Diencephalon (tissue), 1 donor: ENCODE results near the gene ARHGAP25. TPM values are rescaled to one million over a fixed set of nuclear protein-coding genes. Genes with fewer than 3 reads are reported as not detected.

ENCODE experiments used
- total RNA-seq: library from RNA; depleted of rRNA; stranded (reverse); fragments of >200 nt; gene quantifications from one replicate; pipeline ENCODE4 v1.2.3, GENCODE V29; 2014

Gene ARHGAP25
- 2.3 TPM for total RNA-seq

GRCh38 chr2:68734688-68735525 is at the start of gene ARHGAP25:
TSS of gene ARHGAP25 (plus strand) at chr2:68734811. CDS start at chr2:68735200, 389 bp downstream.

DNA sequence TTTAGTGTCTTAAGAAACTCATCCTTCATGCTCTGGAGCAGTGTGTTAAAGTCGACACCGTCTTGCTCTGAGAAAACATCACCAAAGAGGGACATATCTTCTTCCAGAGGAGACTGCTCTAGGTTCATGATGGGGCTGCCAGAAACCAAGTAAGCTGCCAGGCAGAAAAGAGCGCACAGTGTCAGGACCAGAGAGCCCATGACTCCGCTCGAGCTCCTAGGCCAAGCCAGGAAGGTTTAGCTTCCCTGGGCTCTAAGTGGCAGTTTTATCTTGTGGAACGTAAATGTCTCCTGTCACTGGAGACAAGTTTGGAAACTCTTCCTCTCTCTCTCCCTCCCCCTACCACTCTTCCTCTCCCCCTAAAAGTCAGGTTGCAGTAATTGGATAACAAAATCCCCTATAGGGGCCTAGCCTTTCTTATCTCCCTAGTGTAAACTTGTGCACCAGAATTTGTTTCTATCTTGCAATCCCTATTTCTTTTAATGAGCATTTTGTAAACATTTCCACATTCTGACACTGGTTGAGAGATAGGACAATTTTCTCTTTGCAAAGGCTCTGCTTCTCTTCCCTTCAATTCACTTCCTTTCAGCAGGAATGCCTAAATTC is 136.7 kb downstream of the ARHGAP25 start, which contains the start of gene BMP10:
Gene BMP10, minus strand, starts transcription at position 239 of the 606 bp plus-strand sequence. Its CDS starts 39 bp downstream, at position 200.

Other genes starting within 250 kb of the ARHGAP25 start
- gene PROKR1, start 91.2 kb upstream of the ARHGAP25 start, total RNA-seq = 1.8 TPM
- gene BMP10, start 136.6 kb downstream of the ARHGAP25 start, total RNA-seq = not detected
- not detected for gene GKN2, start 218.1 kb downstream of the ARHGAP25 start, total RNA-seq
- gene GKN1, start 239.8 kb downstream of the ARHGAP25 start, total RNA-seq = not detected